ENCODE measurements around the gene ICAM4. TPM values are rescaled to one million over a fixed set of nuclear protein-coding genes. Genes with fewer than 3 reads are reported as not detected.

Gene ICAM4
- total and polyA plus RNA-seq, 9 of the 15 experiments (the other 6 are each of a cell fraction or from before 2014, with no cell fraction given): 14.1 to 86.1 (median 29.6) TPM

- TF ChIP-seq MLX (CRISPR knock-in tag; conservative IDR thresholded peaks at IDR 0.05) (no peak), FOXK2 (conservative IDR thresholded peaks at IDR 0.05 in 1 of 2, IDR thresholded peaks at IDR 0.05 in 1 of 2; ENCODE audit: low read depth in 2 of 2) (peak in 1 of 2 experiments; percentile 6; a peak in 1 of 4 replicates), SAFB (IDR thresholded peaks at IDR 0.05; ENCODE audit: borderline replicate concordance, low read depth, low read length) (no peak), TRIM28 (IDR thresholded peaks at IDR 0.05) (0 out of 2 replicates have a peak, but pooled peaks have one; percentile 41)
Observed at GRCh38 chr19:10292789-10293636, 6.3 kb downstream of the ICAM4 start (continued).

GRCh38 chr19:10293637-10294367 lies 7.0 kb downstream of the ICAM4 start:
- H3K27me3 ChIP-seq (ENCODE audit: control insufficient read depth in 2 of 2, insufficient read depth in 2 of 2, low read length in 2 of 2): no peaks in the 10 kb centered on the region
- in situ Hi-C loops (cut with MboI) (no loop called here), intact Hi-C loops (cut with micrococcal nuclease) (no loop called here)
- CTCF ChIA-PET (ENCODE audit: low intra/inter-chr PET ratio): no interaction called here
- no peak for FAIRE-seq
- peak overlapping the region; percentile 93 for H3K4me2 ChIP-seq (ENCODE audit: insufficient read depth, low read length)
- no peaks in the 10 kb centered on the region for H3K9me1 ChIP-seq (ENCODE audit: control insufficient read depth, insufficient read depth, low read length)
- H3K4me1 ChIP-seq (replicated peaks in 1 of 2; ENCODE audit: control insufficient read depth in 2 of 2, insufficient read depth in 2 of 2, low read length in 2 of 2): peaks cover 11 to 76% of the 10 kb centered on the region in 2 experiments; a peak in 4 of 5 replicates
- H4K20me1 ChIP-seq (replicated peaks; ENCODE audit: control insufficient read depth, insufficient read depth, low read length): no peaks in the 10 kb centered on the region; the same call in 1 of the 2 replicates
- peaks cover 2% of the 10 kb centered on the region; the same call in 1 of the 2 replicates for H3K9me3 ChIP-seq (replicated peaks; ENCODE audit: control insufficient read depth, insufficient read depth, low read depth, low read length)
- POLR2A ChIA-PET: interaction anchor here (0.7 to 1.1 kb wide), 2 partner anchors 8 to 13 kb away, joined by 3 read pairs; no protein-coding TSS in a partner anchor
- peak overlapping the region; percentile 74; the same call in 2 of the 3 replicates for H3K27ac ChIP-seq (ENCODE audit: extremely low read depth, low read depth, low read length)
- H3K4me3 ChIP-seq: peak overlapping the region; percentile 79
- no peak overlapping the region for H2AFZ ChIP-seq (ENCODE audit: low read depth, low read length)
- H3K79me2 ChIP-seq (ENCODE audit: control insufficient read depth, insufficient read depth, low read length): peaks cover 66% of the 10 kb centered on the region
- no TSS peak for BruUV-seq (replicated peaks)
- ATAC-seq: no peak
- peak in 1 of 4 experiments; percentile 4 for DNase-seq (ENCODE audit: extremely low read depth in 1 of 4, low spot score in 3 of 4)
- 93% methylated on average over 35 of the region's 49 CpGs for WGBS (ENCODE audit: insufficient coverage, low coverage, missing lambda C conversion rate)
- H3K36me3 ChIP-seq (ENCODE audit: control insufficient read depth, insufficient read depth, low read length): peaks cover 40% of the 10 kb centered on the region; the same call in 2 of the 3 replicates
- peak overlapping the region; percentile 62 to 90; a peak in 3 of 4 replicates for H3K9ac ChIP-seq (ENCODE audit: insufficient read depth in 1 of 2, low read depth in 2 of 2, low read length in 2 of 2)
- TF ChIP-seq RBM22 (IDR thresholded peaks at IDR 0.05; ENCODE audit: low read depth, low read length, poor library complexity, severe bottlenecking) (peak; percentile 74), THAP7 (CRISPR knock-in tag; IDR thresholded peaks at IDR 0.05) (0 out of 2 replicates have a peak, but pooled peaks have one; percentile 13), SNRNP70 (optimal IDR thresholded peaks at IDR 0.05; ENCODE audit: low read depth, low read length) (peak; percentile 21), IRF9 (tag; IDR thresholded peaks at IDR 0.05) (no peak), KAT7 (CRISPR knock-in tag; IDR thresholded peaks at IDR 0.05; ENCODE audit: borderline replicate concordance) (no peak), ZBTB33 (CRISPR knock-in tag; IDR thresholded peaks at IDR 0.05) (peak; percentile 87), E2F4 (CRISPR knock-in tag; IDR thresholded peaks at IDR 0.05; ENCODE audit: low read depth) (0 out of 2 replicates have a peak, but pooled peaks have one; percentile 19)
